Measurements from ENCODE around the gene FAM120AOS. TPM values are rescaled to one million over a fixed set of nuclear protein-coding genes. Genes with fewer than 3 reads are reported as not detected.
A peak's percentile ranks its signal among the peaks of the same experiment; 100 is the strongest.

FAM120AOS gene
- polyA plus RNA-seq, 3 donors: 33.2 to 47.7 (median 41.6) TPM

DNA sequence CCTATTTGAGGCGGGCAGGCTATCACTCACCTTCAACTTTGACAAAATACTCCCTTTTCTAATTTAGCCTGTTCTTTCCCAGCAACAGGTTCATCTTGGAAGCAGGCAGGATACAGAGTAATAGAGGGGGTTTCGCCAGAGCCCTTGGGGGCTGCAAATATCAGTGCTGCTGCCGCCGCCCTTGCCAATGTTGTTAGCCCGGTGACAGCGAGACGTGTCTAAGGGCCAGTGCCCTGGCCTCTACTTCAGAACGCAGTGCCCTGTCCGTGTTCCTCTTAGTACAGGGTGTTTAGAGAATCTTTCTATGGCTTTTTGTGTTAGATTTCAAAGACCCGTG lies 703 bp downstream of the FAM120AOS start:
- Histone ChIP-seq H3K27me3 (ENCODE audit: control insufficient read depth in 2 of 2, insufficient read depth in 2 of 2, low read length in 2 of 2) (no peaks in the 10 kb centered on the region), H3K79me2 (ENCODE audit: insufficient read depth, low read length) (peaks cover 85% of the 10 kb centered on the region), H3K4me1 (ENCODE audit: control insufficient read depth in 1 of 2, insufficient read depth in 2 of 2, low read length in 2 of 2) (peaks cover 44 to 59% of the 10 kb centered on the region in 2 donors), H3K4me3 (replicated peaks in 1 of 3; ENCODE audit: low read depth in 2 of 3, low read length in 3 of 3) (peak overlapping the region; percentile 74 to 95 (median 79)), H4K20me1 (ENCODE audit: insufficient read depth, low read length) (peaks cover 30% of the 10 kb centered on the region), H3K27ac (ENCODE audit: low read depth in 1 of 2, low read length in 2 of 2) (peak overlapping the region; percentile 87 to 90), H2AFZ (ENCODE audit: insufficient read depth, low read depth, low read length, poor library complexity, severe bottlenecking) (peak overlapping the region; percentile 74), H3K4me2 (replicated peaks; ENCODE audit: extremely low read depth, low read length, poor library complexity, severe bottlenecking) (peak overlapping the region; percentile 99), H3K9ac (ENCODE audit: insufficient read depth, low read length, poor library complexity, severe bottlenecking) (peak overlapping the region; percentile 90), H3K9me3 (replicated peaks in 1 of 2; ENCODE audit: control insufficient read depth in 1 of 2, insufficient read depth in 1 of 2, low read length in 2 of 2) (no peaks in the 10 kb centered on the region), H3K36me3 (replicated peaks in 1 of 2; ENCODE audit: control insufficient read depth in 1 of 2, insufficient read depth in 2 of 2, low read length in 2 of 2) (peaks cover 14 to 18% of the 10 kb centered on the region in 2 donors)
- no peak for TF ChIP-seq CTCF (IDR thresholded peaks at IDR 0.05)
- peak; percentile 14 to 35 (median 27) for DNase-seq
- 0% methylated on average over 9 of the region's 10 CpGs for WGBS (ENCODE audit: insufficient coverage)
- H3K27ac Mint-ChIP-seq: peak overlapping the region; percentile 91 to 99 (median 96)
- H3K4me3 Mint-ChIP-seq: peak overlapping the region; percentile 95 to 99
- no peaks in the 10 kb centered on the region for H3K27me3 Mint-ChIP-seq (ENCODE audit: low read depth in 3 of 3)
- H3K36me3 Mint-ChIP-seq: peaks cover 16 to 20% of the 10 kb centered on the region in 2 donors
- peaks cover 0 to 2% (median 0%) of the 10 kb centered on the region in 7 donors for H3K9me3 Mint-ChIP-seq
- intact Hi-C loops (cut with micrococcal nuclease): loop anchor here (2.0 to 10.0 kb wide), 6 partner anchors 50 to 488 kb away; partner anchors contain the start of genes CARD19 (in 2 of the 2) and PHF2 (in 1 of the 2)
- H3K4me1 Mint-ChIP-seq: peaks cover 47% of the 10 kb centered on the region

GRCh38 chr9:93451849-93452709 lies 1.3 kb downstream of the FAM120AOS start:
- Histone ChIP-seq H3K9ac (ENCODE audit: insufficient read depth, low read length, poor library complexity, severe bottlenecking) (peak overlapping the region; percentile 90), H3K79me2 (ENCODE audit: insufficient read depth, low read length) (peaks cover 79% of the 10 kb centered on the region), H3K27ac (ENCODE audit: low read depth in 1 of 2, low read length in 2 of 2) (peak overlapping the region; percentile 87 to 90), H3K27me3 (ENCODE audit: control insufficient read depth in 2 of 2, insufficient read depth in 2 of 2, low read length in 2 of 2) (no peaks in the 10 kb centered on the region), H4K20me1 (ENCODE audit: insufficient read depth, low read length) (peaks cover 25% of the 10 kb centered on the region), H3K4me1 (ENCODE audit: control insufficient read depth in 1 of 2, insufficient read depth in 2 of 2, low read length in 2 of 2) (peaks cover 39 to 53% of the 10 kb centered on the region in 2 donors), H3K4me3 (replicated peaks in 1 of 3; ENCODE audit: low read depth in 2 of 3, low read length in 3 of 3) (peak overlapping the region; percentile 74 to 95 (median 79)), H2AFZ (ENCODE audit: insufficient read depth, low read depth, low read length, poor library complexity, severe bottlenecking) (peak overlapping the region; percentile 74), H3K36me3 (replicated peaks in 1 of 2; ENCODE audit: control insufficient read depth in 1 of 2, insufficient read depth in 2 of 2, low read length in 2 of 2) (peaks cover 20 to 24% of the 10 kb centered on the region in 2 donors), H3K4me2 (replicated peaks; ENCODE audit: extremely low read depth, low read length, poor library complexity, severe bottlenecking) (peak overlapping the region; percentile 99), H3K9me3 (replicated peaks in 1 of 2; ENCODE audit: control insufficient read depth in 1 of 2, insufficient read depth in 1 of 2, low read length in 2 of 2) (no peaks in the 10 kb centered on the region)
- DNase-seq: peak in 2 of 3 donors; percentile 15 to 29
- H3K27ac Mint-ChIP-seq: peak overlapping the region; percentile 91 to 99 (median 96)
- peaks cover 43% of the 10 kb centered on the region for H3K4me1 Mint-ChIP-seq
- H3K27me3 Mint-ChIP-seq (ENCODE audit: low read depth in 3 of 3): no peaks in the 10 kb centered on the region
- TF ChIP-seq CTCF (IDR thresholded peaks at IDR 0.05): no peak
- intact Hi-C loops (cut with micrococcal nuclease): loop anchor here (2.0 to 10.0 kb wide), 6 partner anchors 50 to 487 kb away; partner anchors contain the start of genes CARD19 (in 2 of the 2) and PHF2 (in 1 of the 2)
- under 1% methylated on average over 91 of the region's 92 CpGs for WGBS (ENCODE audit: insufficient coverage)
- peaks cover 0 to 2% (median 0%) of the 10 kb centered on the region in 7 donors for H3K9me3 Mint-ChIP-seq
- peak overlapping the region; percentile 95 to 99 for H3K4me3 Mint-ChIP-seq
- peaks cover 19 to 25% of the 10 kb centered on the region in 2 donors for H3K36me3 Mint-ChIP-seq

All from CD14-positive monocyte (primary cell).